Measurements from ENCODE around the gene MED15. TPM values are rescaled to one million over a fixed set of nuclear protein-coding genes. Genes with fewer than 3 reads are reported as not detected.
"Not testable (repeated sequence)": the region's sequence is repeated elsewhere in the genome, so short reads cannot be mapped to it uniquely, and the experiment has no call there.

Gene MED15
- total RNA-seq, 1 donor from 2014 or later = 135 TPM

DNA sequence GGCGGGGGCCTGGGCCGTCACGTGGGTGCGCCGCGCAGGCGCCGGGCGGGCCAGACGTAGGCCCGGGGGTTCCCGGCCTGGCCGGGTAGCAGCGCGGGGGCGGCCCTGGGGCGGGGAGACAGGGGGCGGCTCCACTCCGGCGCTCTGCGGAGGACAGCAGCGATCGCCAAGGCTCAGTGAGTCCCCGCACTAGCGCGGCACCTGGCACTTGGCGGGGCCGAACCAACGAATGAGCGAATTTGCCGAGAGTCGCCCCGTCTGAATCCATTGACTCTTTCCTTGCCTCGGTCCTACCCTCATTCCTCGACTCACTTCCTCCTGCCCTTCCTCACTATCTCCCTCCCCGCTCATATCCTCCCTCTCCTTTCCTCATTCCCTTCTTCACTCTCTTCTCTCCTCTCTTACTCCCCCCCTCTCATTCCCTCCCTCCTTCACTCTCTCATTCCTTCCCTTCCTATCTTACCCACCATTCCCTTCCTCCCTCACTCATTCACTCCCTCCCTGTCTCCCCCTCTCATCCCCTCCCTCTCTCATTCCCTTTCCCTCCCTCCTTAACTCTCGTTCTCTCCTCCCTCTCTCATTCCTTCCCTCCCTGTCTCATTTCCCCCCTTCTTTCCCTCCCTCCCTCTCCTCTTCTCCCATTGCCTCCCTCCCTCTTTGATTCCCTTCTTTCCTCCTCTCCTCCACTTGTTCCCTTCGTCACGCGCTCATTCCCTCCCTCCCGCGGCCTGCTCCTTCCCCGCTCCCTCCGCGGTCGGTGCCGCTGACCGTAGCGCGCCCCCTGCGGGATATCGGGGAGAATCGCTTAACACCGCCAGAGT, 11.3 kb upstream of the MED15 start:
- TF ChIP-seq, protein P1, sequence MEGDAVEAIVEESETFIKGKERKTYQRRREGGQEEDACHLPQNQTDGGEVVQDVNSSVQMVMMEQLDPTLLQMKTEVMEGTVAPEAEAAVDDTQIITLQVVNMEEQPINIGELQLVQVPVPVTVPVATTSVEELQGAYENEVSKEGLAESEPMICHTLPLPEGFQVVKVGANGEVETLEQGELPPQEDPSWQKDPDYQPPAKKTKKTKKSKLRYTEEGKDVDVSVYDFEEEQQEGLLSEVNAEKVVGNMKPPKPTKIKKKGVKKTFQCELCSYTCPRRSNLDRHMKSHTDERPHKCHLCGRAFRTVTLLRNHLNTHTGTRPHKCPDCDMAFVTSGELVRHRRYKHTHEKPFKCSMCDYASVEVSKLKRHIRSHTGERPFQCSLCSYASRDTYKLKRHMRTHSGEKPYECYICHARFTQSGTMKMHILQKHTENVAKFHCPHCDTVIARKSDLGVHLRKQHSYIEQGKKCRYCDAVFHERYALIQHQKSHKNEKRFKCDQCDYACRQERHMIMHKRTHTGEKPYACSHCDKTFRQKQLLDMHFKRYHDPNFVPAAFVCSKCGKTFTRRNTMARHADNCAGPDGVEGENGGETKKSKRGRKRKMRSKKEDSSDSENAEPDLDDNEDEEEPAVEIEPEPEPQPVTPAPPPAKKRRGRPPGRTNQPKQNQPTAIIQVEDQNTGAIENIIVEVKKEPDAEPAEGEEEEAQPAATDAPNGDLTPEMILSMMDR (IDR thresholded peaks at IDR 0.05; ENCODE audit: unreplicated experiment) = no peak
- Mint-ChIP-seq H3K27ac (peak overlapping the region; percentile 98), H3K9me3 (no peaks in the 10 kb centered on the region), H3K4me3 (peak overlapping the region; percentile 86), H3K36me3 (peaks cover 9% of the 10 kb centered on the region), H3K27me3 (ENCODE audit: low read depth) (no peaks in the 10 kb centered on the region), H3K4me1 (peaks cover 26% of the 10 kb centered on the region)
- peak; percentile 93 to 95 for DNase-seq (ENCODE audit: low spot score in 2 of 2, unreplicated experiment in 2 of 2)

DNA sequence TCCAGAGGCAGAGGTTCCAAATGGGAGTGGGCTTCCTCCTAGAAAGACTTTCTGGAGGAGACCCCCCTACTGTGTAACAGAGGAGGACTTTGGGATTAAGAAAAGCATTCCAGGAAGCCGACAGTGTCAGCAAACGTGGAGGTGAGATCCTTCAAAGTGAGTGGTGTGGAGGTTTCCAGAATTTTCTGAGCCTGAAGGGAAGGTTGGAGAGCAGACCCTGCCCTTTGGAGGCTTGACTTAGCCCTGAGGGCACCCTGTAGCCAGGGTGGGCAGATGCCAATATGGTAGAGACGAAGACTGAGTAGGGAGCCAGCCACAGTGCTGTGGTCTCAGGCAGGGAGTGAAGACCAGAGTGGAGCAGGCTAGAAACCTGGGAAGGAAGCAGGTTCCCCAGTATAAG, 10.0 kb upstream of the MED15 start:
- H3K4me1 Mint-ChIP-seq = peaks cover 21% of the 10 kb centered on the region
- no peak for DNase-seq (ENCODE audit: low spot score in 2 of 2, unreplicated experiment in 2 of 2)
- no peaks in the 10 kb centered on the region for H3K9me3 Mint-ChIP-seq
- peak overlapping the region; percentile 86 for H3K4me3 Mint-ChIP-seq
- no peaks in the 10 kb centered on the region for H3K27me3 Mint-ChIP-seq (ENCODE audit: low read depth)
- H3K36me3 Mint-ChIP-seq = peaks cover 12% of the 10 kb centered on the region
- H3K27ac Mint-ChIP-seq = no peak overlapping the region
- TF ChIP-seq, protein P1 (IDR thresholded peaks at IDR 0.05; ENCODE audit: unreplicated experiment) = no peak

DNA sequence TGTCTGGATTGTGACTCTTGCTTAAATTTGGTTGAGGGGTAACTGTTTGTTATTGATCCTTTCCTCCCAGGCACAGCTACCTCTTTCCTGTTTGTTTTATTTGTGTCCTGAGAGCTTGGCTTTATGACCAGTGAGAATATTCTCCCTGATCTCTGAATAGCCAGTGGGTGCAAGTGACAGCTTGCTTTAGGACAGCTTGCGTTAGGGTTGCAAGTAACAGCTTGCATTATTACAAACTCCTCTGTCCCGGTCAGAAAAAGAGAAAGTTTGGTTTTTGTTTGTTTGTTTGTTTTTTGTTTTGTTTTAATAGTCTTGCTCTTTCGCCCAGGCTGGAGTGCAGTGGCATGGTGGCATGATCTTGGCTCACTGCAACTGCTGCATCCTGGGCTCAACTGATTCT, 8.5 kb upstream of the MED15 start:
- peaks cover 19% of the 10 kb centered on the region for H3K4me1 Mint-ChIP-seq
- TF ChIP-seq, protein P1 (IDR thresholded peaks at IDR 0.05; ENCODE audit: unreplicated experiment) = no peak
- H3K27ac Mint-ChIP-seq = no peak overlapping the region
- H3K27me3 Mint-ChIP-seq (ENCODE audit: low read depth) = no peaks in the 10 kb centered on the region
- peaks cover 12% of the 10 kb centered on the region for H3K36me3 Mint-ChIP-seq
- no peak overlapping the region for H3K4me3 Mint-ChIP-seq
- H3K9me3 Mint-ChIP-seq = no peaks in the 10 kb centered on the region
- DNase-seq (ENCODE audit: low spot score in 2 of 2, unreplicated experiment in 2 of 2) = no peak

DNA sequence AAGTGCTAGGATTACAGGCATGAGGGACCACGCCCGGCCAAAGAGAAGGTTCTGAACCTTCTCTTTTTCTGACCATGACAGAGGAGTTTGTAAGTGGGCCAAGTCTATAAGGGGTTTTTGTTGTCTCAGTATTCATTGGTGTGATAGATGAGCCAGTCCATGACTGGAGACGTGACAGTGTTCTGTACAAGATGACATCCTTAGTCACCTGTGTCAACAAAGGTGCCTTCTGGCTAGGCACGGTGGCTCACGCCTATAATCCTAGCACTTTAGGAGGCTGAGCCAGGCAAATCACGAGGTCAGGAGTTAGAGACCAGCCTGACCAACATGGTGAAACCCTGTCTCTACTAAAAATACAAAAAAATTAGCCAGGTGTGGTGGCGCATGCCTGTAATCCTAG, 7.6 kb upstream of the MED15 start:
- TF ChIP-seq, protein P1 (IDR thresholded peaks at IDR 0.05; ENCODE audit: unreplicated experiment) = no peak
- H3K4me1 Mint-ChIP-seq = peaks cover 20% of the 10 kb centered on the region
- H3K9me3 Mint-ChIP-seq = no peaks in the 10 kb centered on the region
- no peak overlapping the region for H3K4me3 Mint-ChIP-seq
- DNase-seq (ENCODE audit: low spot score in 2 of 2, unreplicated experiment in 2 of 2) = no peak
- peaks cover 12% of the 10 kb centered on the region for H3K36me3 Mint-ChIP-seq
- no peak overlapping the region for H3K27ac Mint-ChIP-seq
- H3K27me3 Mint-ChIP-seq (ENCODE audit: low read depth) = no peaks in the 10 kb centered on the region

DNA sequence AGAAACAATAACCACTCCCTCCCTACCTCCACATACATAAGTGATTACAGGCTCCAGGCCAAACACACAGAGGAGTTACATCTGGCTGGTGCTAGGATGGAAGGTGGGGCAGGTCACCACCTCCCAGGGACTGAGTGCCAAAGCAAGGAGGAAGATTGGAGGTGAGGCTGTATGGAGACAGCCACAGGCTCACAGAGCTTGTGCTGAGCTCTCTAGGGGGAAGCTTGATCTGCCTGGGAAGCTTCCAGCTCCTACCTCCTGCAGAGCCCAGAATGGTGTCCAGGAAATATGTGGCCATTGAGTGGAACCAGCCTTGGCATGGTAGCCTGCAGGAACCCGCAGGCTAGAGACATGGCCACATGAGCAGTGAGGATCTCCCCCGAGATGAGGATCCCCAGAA, 3.6 kb upstream of the MED15 start:
- H3K4me3 Mint-ChIP-seq = no peak overlapping the region
- no peaks in the 10 kb centered on the region for H3K27me3 Mint-ChIP-seq (ENCODE audit: low read depth)
- H3K4me1 Mint-ChIP-seq = peaks cover 25% of the 10 kb centered on the region
- TF ChIP-seq, protein P1 (IDR thresholded peaks at IDR 0.05; ENCODE audit: unreplicated experiment) = no peak
- peaks cover 12% of the 10 kb centered on the region for H3K36me3 Mint-ChIP-seq
- H3K27ac Mint-ChIP-seq = peak overlapping the region; percentile 97
- DNase-seq (ENCODE audit: low spot score in 2 of 2, unreplicated experiment in 2 of 2) = no peak
- no peaks in the 10 kb centered on the region for H3K9me3 Mint-ChIP-seq

DNA sequence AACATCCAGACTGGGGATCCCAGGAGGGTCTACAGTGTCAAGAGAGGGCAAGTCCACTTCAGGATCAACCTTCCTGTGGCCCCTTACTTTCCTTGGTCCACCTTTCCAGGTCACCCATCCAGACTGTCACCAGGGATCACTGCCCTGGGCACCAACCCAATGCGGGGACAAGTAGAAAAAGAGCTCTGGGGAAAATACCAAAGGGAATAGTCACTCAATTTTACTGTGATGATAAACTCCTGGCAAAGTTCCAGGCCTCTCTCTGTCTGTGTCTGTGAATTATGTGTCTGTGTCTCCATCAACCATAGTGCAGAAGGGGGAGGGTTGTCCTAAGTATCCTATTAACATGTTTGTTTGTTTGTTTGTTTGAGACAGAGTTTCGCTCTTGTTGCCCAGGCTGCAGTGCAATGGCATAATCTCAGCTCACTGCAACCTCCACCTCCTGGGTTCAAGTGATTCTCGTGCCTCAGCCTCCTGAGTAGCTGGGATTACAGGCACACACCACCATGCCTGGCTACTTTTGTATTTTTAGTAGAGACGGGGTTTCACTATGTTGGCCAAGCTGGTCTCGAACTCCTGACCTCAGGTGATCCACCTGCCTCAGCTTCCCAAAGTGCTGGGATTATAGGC, 3.0 kb upstream of the MED15 start:
- H3K27me3 Mint-ChIP-seq (ENCODE audit: low read depth); H3K9me3 Mint-ChIP-seq; H3K4me3 Mint-ChIP-seq; DNase-seq (ENCODE audit: low spot score in 2 of 2, unreplicated experiment in 2 of 2); H3K36me3 Mint-ChIP-seq: not testable (repeated sequence)
- H3K27ac Mint-ChIP-seq = peak overlapping the region; percentile 97
- peaks cover 31% of the 10 kb centered on the region for H3K4me1 Mint-ChIP-seq
